ENCODE measurements around the gene ISOC2. TPM values are rescaled to one million over a fixed set of nuclear protein-coding genes. Genes with fewer than 3 reads are reported as not detected.

Gene ISOC2
- total RNA-seq, 3 donors from 2014 or later (not counting 1 experiment from before 2014, with no cell fraction given), result 7.2 to 12.4 (median 9.5) TPM

DNA sequence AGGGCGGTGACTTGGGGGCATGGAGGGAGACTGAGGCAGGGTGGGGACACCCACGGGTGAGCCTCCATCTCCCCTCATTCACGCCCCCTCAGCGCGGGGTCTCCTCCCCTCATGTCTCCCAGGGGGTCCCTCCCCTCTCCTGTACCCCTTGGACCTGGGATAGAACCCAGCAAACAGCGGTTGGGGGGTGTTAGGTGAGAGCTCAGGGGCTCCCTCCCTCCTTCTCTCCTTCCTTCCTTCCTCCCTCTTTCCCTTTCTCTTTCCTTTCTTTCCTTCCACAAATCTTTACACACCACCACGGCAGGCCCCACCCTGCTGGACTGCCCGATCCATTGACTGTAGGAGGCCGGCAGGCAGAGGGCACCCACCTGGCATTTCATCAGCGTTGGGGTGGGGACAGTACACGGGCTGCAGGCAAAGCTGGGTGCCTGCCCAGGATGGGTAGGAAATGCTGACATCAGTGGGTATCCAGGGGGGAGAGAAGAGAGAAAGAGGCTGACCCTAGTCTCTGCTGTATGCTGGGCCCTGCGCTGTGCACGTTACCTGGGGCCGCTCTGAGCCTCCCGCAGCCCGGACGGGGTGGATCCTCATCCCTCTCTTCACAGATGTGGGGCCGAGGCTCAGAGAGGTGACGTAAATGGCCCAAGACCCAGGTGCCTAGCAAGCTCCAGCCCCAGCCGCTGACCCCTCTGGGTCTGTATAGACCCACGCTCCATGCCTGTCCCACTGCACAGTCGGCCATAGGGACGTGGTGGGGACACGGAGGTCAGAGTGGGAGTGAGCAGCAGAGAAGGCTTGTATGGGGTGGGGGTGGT lies 30.3 kb upstream of the ISOC2 start:
- H3K9me3 Mint-ChIP-seq, result no peaks in the 10 kb centered on the region
- H3K9me3 ChIP-seq (ENCODE audit: control insufficient read depth, insufficient read depth, low read length), result no peaks in the 10 kb centered on the region
- peaks cover 0 to 6% of the 10 kb centered on the region in 2 donors for H3K27me3 Mint-ChIP-seq (ENCODE audit: low read depth in 2 of 2)
- intact Hi-C loops (cut with micrococcal nuclease), result no loop called here
- H3K4me3 ChIP-seq (ENCODE audit: low read length), result no peak overlapping the region
- H3K27ac Mint-ChIP-seq, result no peak overlapping the region
- TF ChIP-seq, protein P1, sequence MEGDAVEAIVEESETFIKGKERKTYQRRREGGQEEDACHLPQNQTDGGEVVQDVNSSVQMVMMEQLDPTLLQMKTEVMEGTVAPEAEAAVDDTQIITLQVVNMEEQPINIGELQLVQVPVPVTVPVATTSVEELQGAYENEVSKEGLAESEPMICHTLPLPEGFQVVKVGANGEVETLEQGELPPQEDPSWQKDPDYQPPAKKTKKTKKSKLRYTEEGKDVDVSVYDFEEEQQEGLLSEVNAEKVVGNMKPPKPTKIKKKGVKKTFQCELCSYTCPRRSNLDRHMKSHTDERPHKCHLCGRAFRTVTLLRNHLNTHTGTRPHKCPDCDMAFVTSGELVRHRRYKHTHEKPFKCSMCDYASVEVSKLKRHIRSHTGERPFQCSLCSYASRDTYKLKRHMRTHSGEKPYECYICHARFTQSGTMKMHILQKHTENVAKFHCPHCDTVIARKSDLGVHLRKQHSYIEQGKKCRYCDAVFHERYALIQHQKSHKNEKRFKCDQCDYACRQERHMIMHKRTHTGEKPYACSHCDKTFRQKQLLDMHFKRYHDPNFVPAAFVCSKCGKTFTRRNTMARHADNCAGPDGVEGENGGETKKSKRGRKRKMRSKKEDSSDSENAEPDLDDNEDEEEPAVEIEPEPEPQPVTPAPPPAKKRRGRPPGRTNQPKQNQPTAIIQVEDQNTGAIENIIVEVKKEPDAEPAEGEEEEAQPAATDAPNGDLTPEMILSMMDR (IDR thresholded peaks at IDR 0.05), result no peak
- no peaks in the 10 kb centered on the region for H3K4me1 ChIP-seq (ENCODE audit: control insufficient read depth, insufficient read depth, low read length)
- no peaks in the 10 kb centered on the region for H3K4me1 Mint-ChIP-seq
- H3K27ac ChIP-seq (ENCODE audit: low read length), result no peak overlapping the region
- WGBS (ENCODE audit: insufficient coverage), result 77% methylated on average over 19 of the region's 24 CpGs
- DNase-seq, result no peak
- ATAC-seq, result no peak
- H3K36me3 ChIP-seq (ENCODE audit: control insufficient read depth, insufficient read depth, low read length), result no peaks in the 10 kb centered on the region
- no peaks in the 10 kb centered on the region for H3K27me3 ChIP-seq (ENCODE audit: control insufficient read depth, insufficient read depth, low read length)
- no peaks in the 10 kb centered on the region for H3K36me3 Mint-ChIP-seq
- no peak overlapping the region for H3K4me3 Mint-ChIP-seq

DNA sequence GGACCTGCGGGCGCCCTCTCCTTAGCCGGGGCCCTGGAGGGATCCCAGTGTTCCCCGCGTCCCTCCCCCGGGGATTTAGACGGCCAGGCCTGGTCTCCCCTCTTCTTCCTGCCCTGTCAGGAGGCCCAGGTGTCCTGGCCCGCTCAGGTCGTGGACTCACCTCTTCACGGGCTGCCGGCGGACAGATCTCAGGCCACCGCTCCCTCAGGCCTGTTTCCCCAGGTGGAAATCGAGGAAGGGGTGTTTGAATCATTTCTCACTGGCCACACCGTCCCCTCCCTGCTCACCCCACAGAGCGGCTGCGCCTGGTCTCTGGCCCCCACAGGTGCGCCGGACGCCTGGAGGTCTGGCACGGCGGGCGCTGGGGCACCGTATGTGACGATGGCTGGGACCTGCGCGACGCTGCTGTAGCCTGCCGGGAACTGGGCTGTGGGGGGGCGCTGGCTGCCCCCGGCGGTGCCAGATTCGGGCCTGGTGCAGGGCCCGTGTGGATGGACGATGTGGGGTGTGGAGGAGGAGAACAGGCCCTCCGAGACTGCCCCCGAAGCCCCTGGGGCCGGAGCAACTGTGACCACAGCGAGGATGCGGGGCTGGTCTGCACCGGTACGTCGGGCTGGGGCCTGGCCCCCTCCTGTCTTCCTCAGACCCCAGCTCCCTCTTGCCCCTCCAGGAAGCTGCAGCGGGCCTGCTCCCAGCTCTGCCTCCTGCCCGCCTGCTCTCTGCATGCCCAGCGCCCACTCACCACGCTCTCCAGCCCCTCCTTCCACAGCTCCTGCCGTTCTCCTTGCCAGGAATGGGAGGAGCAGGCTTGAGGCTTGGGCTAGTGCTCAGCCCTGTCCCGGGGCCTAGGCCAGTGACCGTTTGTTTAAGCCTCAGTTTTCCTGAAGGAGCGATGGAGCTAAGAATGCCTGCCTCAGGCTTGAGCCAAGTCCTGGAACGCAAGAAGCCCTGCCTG lies 29.3 kb upstream of the ISOC2 start:
- Mint-ChIP-seq H3K36me3 (no peaks in the 10 kb centered on the region), H3K27me3 (ENCODE audit: low read depth in 2 of 2) (peaks cover 0 to 8% of the 10 kb centered on the region in 2 donors), H3K27ac (no peak overlapping the region), H3K4me1 (peaks cover 0 to 6% of the 10 kb centered on the region in 2 donors), H3K4me3 (peak overlapping the region; percentile 21), H3K9me3 (no peaks in the 10 kb centered on the region)
- intact Hi-C loops (cut with micrococcal nuclease), result no loop called here
- H3K27me3 ChIP-seq (ENCODE audit: control insufficient read depth, insufficient read depth, low read length), result no peaks in the 10 kb centered on the region
- ATAC-seq (no peak), DNase-seq (no peak)
- TF ChIP-seq, protein P1 (IDR thresholded peaks at IDR 0.05), result no peak
- H3K27ac ChIP-seq (ENCODE audit: low read length), result no peak overlapping the region
- H3K9me3 ChIP-seq (ENCODE audit: control insufficient read depth, insufficient read depth, low read length), result no peaks in the 10 kb centered on the region
- H3K36me3 ChIP-seq (ENCODE audit: control insufficient read depth, insufficient read depth, low read length), result no peaks in the 10 kb centered on the region
- H3K4me1 ChIP-seq (ENCODE audit: control insufficient read depth, insufficient read depth, low read length), result no peaks in the 10 kb centered on the region
- 81% methylated on average over 52 of the region's 52 CpGs for WGBS (ENCODE audit: insufficient coverage)
- H3K4me3 ChIP-seq (ENCODE audit: low read length), result no peak overlapping the region

DNA sequence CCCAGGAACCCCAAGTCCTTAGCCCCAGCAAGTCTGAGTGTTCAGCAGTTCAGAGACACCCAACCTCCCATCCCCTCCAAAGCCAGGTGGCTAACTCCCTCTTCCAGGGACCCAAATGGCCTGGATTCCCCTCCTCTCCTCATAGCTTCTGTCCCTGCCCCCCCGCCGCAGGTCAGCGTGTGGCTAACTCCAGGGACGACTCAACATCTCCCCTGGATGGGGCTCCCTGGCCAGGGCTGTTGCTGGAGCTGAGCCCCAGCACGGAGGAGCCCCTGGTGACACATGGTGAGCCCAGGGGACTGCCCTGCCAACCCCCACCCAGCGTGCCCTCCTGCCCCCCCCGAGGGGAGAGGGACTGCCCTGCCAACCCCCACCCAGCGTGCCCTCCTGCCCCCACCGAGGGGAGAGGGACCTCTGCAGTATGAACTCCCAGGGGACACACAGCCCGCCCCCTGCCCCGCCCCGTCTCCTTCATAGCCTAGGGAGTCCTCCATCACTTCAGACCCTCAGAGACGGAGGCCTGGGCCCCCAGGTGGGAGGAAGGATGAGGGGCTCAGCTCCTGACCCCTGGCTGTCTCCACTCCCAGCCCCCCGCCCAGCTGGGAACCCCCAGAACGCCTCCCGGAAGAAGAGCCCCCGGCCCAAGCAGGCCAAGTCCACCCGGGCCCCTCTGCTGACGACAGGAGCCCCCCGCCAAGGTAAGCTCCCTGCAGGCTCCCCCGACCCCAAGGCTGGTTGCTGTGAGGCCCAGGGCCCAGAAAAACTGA lies 28.5 kb upstream of the ISOC2 start:
- Histone ChIP-seq H3K4me3 (ENCODE audit: low read length) (no peak overlapping the region), H3K27me3 (ENCODE audit: control insufficient read depth, insufficient read depth, low read length) (no peaks in the 10 kb centered on the region), H3K36me3 (ENCODE audit: control insufficient read depth, insufficient read depth, low read length) (no peaks in the 10 kb centered on the region), H3K9me3 (ENCODE audit: control insufficient read depth, insufficient read depth, low read length) (no peaks in the 10 kb centered on the region), H3K27ac (ENCODE audit: low read length) (no peak overlapping the region), H3K4me1 (ENCODE audit: control insufficient read depth, insufficient read depth, low read length) (peaks cover 7% of the 10 kb centered on the region)
- no peak overlapping the region for H3K4me3 Mint-ChIP-seq
- DNase-seq (no peak), ATAC-seq (no peak)
- H3K36me3 Mint-ChIP-seq, result no peaks in the 10 kb centered on the region
- WGBS (ENCODE audit: insufficient coverage), result 66% methylated on average over 18 of the region's 21 CpGs
- peaks cover 0 to 7% of the 10 kb centered on the region in 2 donors for H3K4me1 Mint-ChIP-seq
- no peak overlapping the region for H3K27ac Mint-ChIP-seq
- H3K27me3 Mint-ChIP-seq (ENCODE audit: low read depth in 2 of 2), result peaks cover 0 to 8% of the 10 kb centered on the region in 2 donors
- TF ChIP-seq, protein P1 (IDR thresholded peaks at IDR 0.05), result no peak
- intact Hi-C loops (cut with micrococcal nuclease), result no loop called here
- no peaks in the 10 kb centered on the region for H3K9me3 Mint-ChIP-seq

Measured in natural killer cell (primary cell).